Right lobe of liver (tissue), 6 donors: ENCODE data around the gene AIPL1. TPM values are rescaled to one million over a fixed set of nuclear protein-coding genes. Genes with fewer than 3 reads are reported as not detected.

Experiments used
- ATAC-seq, 4 donors: fragments of 200-7000 bp; cut with Tn5 transposase; one replicate each; pipeline ENCODE4 v1.9.1; 2020; ENCODE audit warnings: mild to moderate bottlenecking in 4 of 4, moderate library complexity in 4 of 4
- DNase-seq, 3 donors: peaks; one replicate each; pipeline ENCODE4 v3.0.0-alpha.2; 2020
- H3K27ac ChIP-seq, 3 donors: fragments of 200-600 bp; one replicate each; pipeline ENCODE4 v1.8.0; 2022
- H3K27me3 ChIP-seq, 2 donors: fragments of 200-600 bp; one replicate each; pipeline ENCODE4 v1.8.0; 2022
- H3K36me3 ChIP-seq, 4 donors: fragments of 200-600 bp; sonication (generic) in 1 of 4; one replicate each; pipeline versions ENCODE4 v1.5.1 to v1.8.0; 2017 to 2022; ENCODE audit warnings: control low read depth in 1 of 4
- H3K4me1 ChIP-seq, 4 donors: fragments of 200-600 bp; sonication (generic) in 1 of 4; one replicate each; pipeline versions ENCODE4 v1.5.1 to v1.8.0; 2017 to 2022; ENCODE audit warnings: control low read depth in 1 of 4
- H3K4me3 ChIP-seq, 3 donors: fragments of 200-600 bp; one replicate each; pipeline ENCODE4 v1.8.0; 2022
- H3K9me3 ChIP-seq, 4 donors: fragments of 200-600 bp; sonication (generic) in 1 of 4; one replicate each; pipeline versions ENCODE4 v1.5.1 to v1.8.0; 2017 to 2022; ENCODE audit warnings: control low read depth in 1 of 4
- CTCF ChIP-seq, 4 donors: fragments of 200-600 bp in 3 of 4; fragments of 450-650 bp in 1 of 4; IDR thresholded peaks; one replicate each; pipeline versions ENCODE4 v1.5.1 to v1.8.0; 2016 to 2022; ENCODE audit warnings: antibody characterized with exemption in 4 of 4, mild to moderate bottlenecking in 2 of 4
- POLR2A ChIP-seq: fragments of 450-650 bp; IDR thresholded peaks from one replicate; pipeline ENCODE4 v1.6.1; 2017; ENCODE audit warnings: antibody characterized with exemption, mild to moderate bottlenecking
- WGBS: methylation state at CpG from one replicate; pipeline ENCODE4 v1.1.6; 2018; ENCODE audit warnings: low coverage, low lambda C conversion rate; ENCODE audit not compliant: insufficient coverage; ENCODE audit errors: missing lambda C conversion rate; 5-methylcytosine and 5-hydroxymethylcytosine counted together
- intact Hi-C, 2 donors: fragments of 100-400 bp; cut with DNase I; formaldehyde crosslinking; loops; one replicate each; pipeline versions ENCODE4 v1.11.2 to v1.14.1; 2022
- total RNA-seq, 6 experiments: library from RNA; depleted of rRNA in 2 of 6; stranded (reverse); fragments of >200 nt in 2 of 6; fragmentation: NEBNext Ultra II Directional in 3 of 6; extraction: Animal tissue kit (Norgen Biotek cat#: 25700) in 3 of 6; gene quantifications; one replicate each; pipeline versions ENCODE4 v1.1.0 to v1.2.4, GENCODE V29; 2016 to 2023
- donor health status: DM: no; HTN: yes; CAD: no.
- donor health status: DM: no; HTN: no; CAD: no.
- donor health status: DM: no; HTN: no; CAD: no.
- donor health status: DM: no; HTN: yes; CAD: no.
- donor health status: DM: no; HTN: yes; CAD: no.

Gene AIPL1
- total RNA-seq, 6 experiments from 2014 or later, result not detected

GRCh38 chr17:6464446-6465041 is 29.6 kb upstream of the AIPL1 start:
- ATAC-seq (no peak), DNase-seq (no peak)
- TF ChIP-seq POLR2A (no peak), CTCF (IDR thresholded peaks at IDR 0.05) (no peak)
- Histone ChIP-seq H3K4me1 (no peaks in the 10 kb centered on the region), H3K27me3 (no peaks in the 10 kb centered on the region), H3K4me3 (no peak overlapping the region), H3K27ac (no peak overlapping the region), H3K36me3 (no peaks in the 10 kb centered on the region), H3K9me3 (no peaks in the 10 kb centered on the region)
- intact Hi-C loops, result no loop called here
- 36% methylated on average over 3 of the region's 14 CpGs for WGBS

GRCh38 chr17:6463616-6464445 is 28.9 kb upstream of the AIPL1 start:
- Histone ChIP-seq H3K36me3 (no peaks in the 10 kb centered on the region), H3K27me3 (no peaks in the 10 kb centered on the region)

GRCh38 chr17:6462692-6463091 is 27.8 kb upstream of the AIPL1 start:
- Histone ChIP-seq H3K27me3 (no peaks in the 10 kb centered on the region), H3K9me3 (no peaks in the 10 kb centered on the region), H3K4me1 (no peaks in the 10 kb centered on the region), H3K4me3 (no peak overlapping the region), H3K36me3 (no peaks in the 10 kb centered on the region), H3K27ac (no peak overlapping the region)
- intact Hi-C loops, result no loop called here
- DNase-seq, result peak in 1 of 3 donors; percentile 13
- no peak for ATAC-seq
- TF ChIP-seq CTCF (IDR thresholded peaks at IDR 0.05) (no peak), POLR2A (no peak)
- WGBS, result no CpG with 5 or more reads among the region's 2 CpGs

More at GRCh38 chr17:6463616-6464445, 28.9 kb upstream of the AIPL1 start:
- ATAC-seq, result no peak
- H3K9me3 ChIP-seq, result no peaks in the 10 kb centered on the region
- peak in 2 of 3 donors; percentile 14 to 44 for DNase-seq
- 75% methylated on average over 5 of the region's 24 CpGs for WGBS
- no peak for TF ChIP-seq CTCF (IDR thresholded peaks at IDR 0.05)
- no peak for TF ChIP-seq POLR2A
- H3K27ac ChIP-seq, result no peak overlapping the region
- H3K4me1 ChIP-seq, result no peaks in the 10 kb centered on the region
- intact Hi-C loops, result no loop called here
- no peak overlapping the region for H3K4me3 ChIP-seq

GRCh38 chr17:6461792-6462524 is 27.0 kb upstream of the AIPL1 start:
- Histone ChIP-seq H3K4me3 (no peak overlapping the region), H3K4me1 (no peaks in the 10 kb centered on the region), H3K36me3 (no peaks in the 10 kb centered on the region), H3K9me3 (no peaks in the 10 kb centered on the region), H3K27me3 (no peaks in the 10 kb centered on the region), H3K27ac (no peak overlapping the region)
- TF ChIP-seq CTCF (IDR thresholded peaks at IDR 0.05), result no peak
- TF ChIP-seq POLR2A, result no peak
- peak in 1 of 3 donors; percentile 5 for DNase-seq
- intact Hi-C loops, result no loop called here
- no peak for ATAC-seq
- 70% methylated on average over 10 of the region's 10 CpGs for WGBS
